HEK293 (cell line): ENCODE measurements around the gene CHI3L2.
A peak's percentile ranks its signal among the peaks of the same experiment; 100 is the strongest.

Source experiments
- CTCF ChIA-PET: fragments of 350-600 bp; formaldehyde crosslinking; extraction: SDS; loops from one replicate; lab custom pipeline; 2021; ENCODE audit warnings: antibody characterized with exemption; lab: Yijun Ruan, JAX
- POLR2A ChIA-PET: fragments of 300-600 bp; formaldehyde crosslinking; extraction: SDS; loops from one replicate; lab custom pipeline; 2020; ENCODE audit warnings: antibody characterized with exemption, inconsistent platforms; lab: Yijun Ruan, JAX
- H3K27ac ChIP-seq: fragments of 200-500 bp; sonication (Bioruptor generic); 2 replicates; pipeline ENCODE4 v1.5.1; 2014; ENCODE audit warnings: low read depth, low read length, control low read depth, inconsistent platforms; ENCODE audit errors: extremely low read depth
- H3K36me3 ChIP-seq, 2 experiments: fragments of 200-500 bp in 1 of 2; sonication (Bioruptor generic) in 1 of 2; 1 replicate in 1 of 2; 2 replicates in 1 of 2; pipeline ENCODE4 v1.5.1; 2014 to 2017; ENCODE audit warnings: inconsistent platforms in 2 of 2, low read length in 2 of 2; ENCODE audit not compliant: control insufficient read depth in 2 of 2, insufficient read depth in 1 of 2
- H3K4me1 ChIP-seq: fragments of 200-500 bp; sonication (Bioruptor generic); 2 replicates; pipeline ENCODE4 v1.5.1; 2014; ENCODE audit warnings: mild to moderate bottlenecking, low read length, inconsistent platforms; ENCODE audit not compliant: control insufficient read depth, insufficient read depth
- H3K4me3 ChIP-seq: 2 replicates; pipeline ENCODE4 v1.5.1; 2011; ENCODE audit warnings: low read depth, mild to moderate bottlenecking, control low read depth, low read length, moderate library complexity
- H3K9me3 ChIP-seq: fragments of 200-500 bp; sonication (Bioruptor generic); 2 replicates; pipeline ENCODE4 v1.5.1; 2014; ENCODE audit warnings: low read depth, low read length, inconsistent platforms; ENCODE audit not compliant: control insufficient read depth, insufficient read depth
- BCL11A ChIP-seq: fragments of 450-650 bp; formaldehyde crosslinking; IDR thresholded peaks from 2 replicates; pipeline ENCODE4 v1.5.1; 2016; ENCODE audit warnings: low read depth, missing biosample characterization, missing genetic modification characterization
- OVOL3 ChIP-seq: fragments of 450-650 bp; formaldehyde crosslinking; IDR thresholded peaks from 2 replicates; pipeline ENCODE4 v1.5.1; 2016; ENCODE audit warnings: missing biosample characterization, missing genetic modification characterization
- RBAK ChIP-seq: fragments of 450-650 bp; formaldehyde crosslinking; IDR thresholded peaks from 2 replicates; pipeline ENCODE4 v1.5.1; 2016; ENCODE audit warnings: missing biosample characterization, missing genetic modification characterization
- SCRT2 ChIP-seq: fragments of 450-650 bp; formaldehyde crosslinking; IDR thresholded peaks from 2 replicates; pipeline ENCODE4 v1.5.1; 2016; ENCODE audit warnings: missing biosample characterization, missing genetic modification characterization
- ZBTB10 ChIP-seq: fragments of 450-650 bp; formaldehyde crosslinking; IDR thresholded peaks from 2 replicates; pipeline ENCODE4 v1.5.1; 2016; ENCODE audit warnings: missing biosample characterization, missing genetic modification characterization
- ZNF10 ChIP-seq: fragments of 450-650 bp; formaldehyde crosslinking; IDR thresholded peaks from 2 replicates; pipeline ENCODE4 v1.5.1; 2017; ENCODE audit warnings: missing biosample characterization, missing genetic modification characterization
- ZNF174 ChIP-seq: fragments of 450-650 bp; formaldehyde crosslinking; IDR thresholded peaks from 2 replicates; pipeline ENCODE4 v1.5.0; 2017; ENCODE audit warnings: missing biosample characterization, mild to moderate bottlenecking, missing genetic modification characterization
- ZNF48 ChIP-seq: fragments of 450-650 bp; formaldehyde crosslinking; IDR thresholded peaks from 2 replicates; pipeline ENCODE4 v1.5.1; 2016; ENCODE audit warnings: missing biosample characterization, missing genetic modification characterization
- ZNF549 ChIP-seq: fragments of 450-650 bp; IDR thresholded peaks from 2 replicates; pipeline ENCODE4 v1.5.1; 2018; ENCODE audit warnings: missing biosample characterization, missing genetic modification characterization, mild to moderate bottlenecking, inconsistent platforms, moderate library complexity
- ZNF596 ChIP-seq: fragments of 450-650 bp; IDR thresholded peaks from 2 replicates; pipeline ENCODE4 v1.5.0; 2018; ENCODE audit warnings: missing biosample characterization, mild to moderate bottlenecking, missing genetic modification characterization, moderate library complexity
- TF ChIP-seq, protein P1 (sequence below): fragments of 450-650 bp; formaldehyde crosslinking; IDR thresholded peaks from 2 replicates; pipeline ENCODE4 v1.5.1; 2016; ENCODE audit warnings: missing biosample characterization, missing genetic modification characterization

CHI3L2 gene

GRCh38 chr1:111290104-111290503, 62.6 kb downstream of the CHI3L2 start:
- TF ChIP-seq ZBTB10 (tag by site-specific recombination) (no peak), ZNF596 (tag by site-specific recombination) (no peak), ZNF48 (tag by site-specific recombination) (no peak), RBAK (no peak), ZNF10 (no peak), BCL11A (tag by site-specific recombination) (no peak), ZNF174 (tag by site-specific recombination) (no peak), ZNF549 (no peak), OVOL3 (tag by site-specific recombination) (no peak)
- TF ChIP-seq, protein P1, sequence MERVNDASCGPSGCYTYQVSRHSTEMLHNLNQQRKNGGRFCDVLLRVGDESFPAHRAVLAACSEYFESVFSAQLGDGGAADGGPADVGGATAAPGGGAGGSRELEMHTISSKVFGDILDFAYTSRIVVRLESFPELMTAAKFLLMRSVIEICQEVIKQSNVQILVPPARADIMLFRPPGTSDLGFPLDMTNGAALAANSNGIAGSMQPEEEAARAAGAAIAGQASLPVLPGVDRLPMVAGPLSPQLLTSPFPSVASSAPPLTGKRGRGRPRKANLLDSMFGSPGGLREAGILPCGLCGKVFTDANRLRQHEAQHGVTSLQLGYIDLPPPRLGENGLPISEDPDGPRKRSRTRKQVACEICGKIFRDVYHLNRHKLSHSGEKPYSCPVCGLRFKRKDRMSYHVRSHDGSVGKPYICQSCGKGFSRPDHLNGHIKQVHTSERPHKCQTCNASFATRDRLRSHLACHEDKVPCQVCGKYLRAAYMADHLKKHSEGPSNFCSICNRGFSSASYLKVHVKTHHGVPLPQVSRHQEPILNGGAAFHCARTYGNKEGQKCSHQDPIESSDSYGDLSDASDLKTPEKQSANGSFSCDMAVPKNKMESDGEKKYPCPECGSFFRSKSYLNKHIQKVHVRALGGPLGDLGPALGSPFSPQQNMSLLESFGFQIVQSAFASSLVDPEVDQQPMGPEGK: no peak
- ChIA-PET POLR2A (no interaction called here), CTCF (interaction anchor here (0.7 kb wide), 1 partner anchor 26 kb away, joined by 3 read pairs; no protein-coding TSS in a partner anchor)
- Histone ChIP-seq H3K9me3 (no peaks in the 10 kb centered on the region), H3K4me1 (no peaks in the 10 kb centered on the region), H3K36me3 (no peaks in the 10 kb centered on the region), H3K4me3 (no peak overlapping the region), H3K27ac (no peak overlapping the region)

DNA sequence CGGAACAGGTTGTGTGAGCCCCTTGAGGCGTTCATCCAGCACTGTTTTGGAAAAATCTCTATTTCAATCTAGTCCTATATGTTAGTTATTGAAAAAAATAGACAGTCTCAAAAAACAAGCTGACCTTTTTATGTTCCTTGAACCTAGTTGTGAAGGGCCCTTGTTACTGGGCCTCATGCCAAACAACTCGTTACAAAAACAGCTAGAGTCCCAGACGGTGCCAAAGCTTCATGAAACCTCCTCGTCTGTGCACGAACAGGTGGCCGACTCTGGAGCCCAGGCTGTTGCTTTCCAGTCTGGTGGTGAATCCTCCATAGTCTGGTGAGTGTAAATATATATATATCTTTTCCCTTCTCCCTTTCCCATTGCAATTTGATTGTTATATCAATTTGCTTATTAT, 63.1 kb downstream of the CHI3L2 start, which contains the start of gene CHIA:
Gene CHIA, plus strand, starts transcription at position 222 of the 400 bp plus-strand sequence. CDS start 19,617 bp downstream, outside the sequence.
- CTCF ChIA-PET: no interaction called here

More for the DNA sequence above, 63.1 kb downstream of the CHI3L2 start, which contains the start of gene CHIA:
- Histone ChIP-seq H3K4me3 (no peak within 1 kb of the TSS), H3K9me3 (no peaks in the 10 kb centered on the region), H3K4me1 (no peaks in the 10 kb centered on the region), H3K27ac (no peak within 1 kb of the TSS), H3K36me3 (no peaks in the 10 kb centered on the region)
- POLR2A ChIA-PET: no interaction called here
- TF ChIP-seq SCRT2 (tag by site-specific recombination) (peak; percentile 50; the same call in 1 of the 2 replicates), ZNF174 (tag by site-specific recombination) (no peak)
